ENCODE data around the gene FAF1. TPM values are rescaled to one million over a fixed set of nuclear protein-coding genes. Genes with fewer than 3 reads are reported as not detected.

The FAF1 gene
- total and polyA plus RNA-seq, 9 of the 15 experiments (the other 6 are each of a cell fraction or from before 2014, with no cell fraction given) = 48.7 to 225 (median 118) TPM

- H3K27ac ChIP-seq (ENCODE audit: extremely low read depth, low read depth, low read length) = no peak overlapping the region
- no peaks in the 10 kb centered on the region for H3K36me3 ChIP-seq (ENCODE audit: control insufficient read depth, insufficient read depth, low read length)
- no peaks in the 10 kb centered on the region; the same call in 1 of the 2 replicates for H3K9me3 ChIP-seq (replicated peaks; ENCODE audit: control insufficient read depth, insufficient read depth, low read depth, low read length)
- intact Hi-C loops (cut with micrococcal nuclease) = no loop called here
- in situ Hi-C loops (cut with MboI) = no loop called here
- TF ChIP-seq E2F4 (CRISPR knock-in tag; IDR thresholded peaks at IDR 0.05; ENCODE audit: low read depth) = no peak
- TF ChIP-seq AFF4 (CRISPR knock-in tag; IDR thresholded peaks at IDR 0.05) = no peak
- TF ChIP-seq HNRNPUL1 (IDR thresholded peaks at IDR 0.05; ENCODE audit: low read length) = no peak
- TF ChIP-seq HOMEZ (CRISPR knock-in tag; IDR thresholded peaks at IDR 0.05) = no peak
- no peaks in the 10 kb centered on the region for H3K27me3 ChIP-seq (ENCODE audit: control insufficient read depth in 2 of 2, insufficient read depth in 2 of 2, low read length in 2 of 2)
- H3K9me1 ChIP-seq (ENCODE audit: control insufficient read depth, insufficient read depth, low read length) = no peaks in the 10 kb centered on the region
- BruUV-seq (replicated peaks) = no TSS peak
- no peaks in the 10 kb centered on the region for H3K79me2 ChIP-seq (ENCODE audit: control insufficient read depth, insufficient read depth, low read length)
- no peak overlapping the region for H3K4me2 ChIP-seq (ENCODE audit: insufficient read depth, low read length)
- H4K20me1 ChIP-seq (replicated peaks; ENCODE audit: control insufficient read depth, insufficient read depth, low read length) = no peaks in the 10 kb centered on the region
- no peak overlapping the region for H3K4me3 ChIP-seq
- CTCF ChIA-PET (ENCODE audit: low intra/inter-chr PET ratio) = no interaction called here
- 44% methylated on average over 1 of the region's 1 CpG for WGBS (ENCODE audit: insufficient coverage, low coverage, missing lambda C conversion rate)
- FAIRE-seq (no peak), ATAC-seq (no peak), DNase-seq (ENCODE audit: extremely low read depth in 1 of 4, low spot score in 3 of 4) (no peak)
- no peaks in the 10 kb centered on the region for H3K4me1 ChIP-seq (replicated peaks in 1 of 2; ENCODE audit: control insufficient read depth in 2 of 2, insufficient read depth in 2 of 2, low read length in 2 of 2)
- H2AFZ ChIP-seq (ENCODE audit: low read depth, low read length) = no peak overlapping the region
- H3K9ac ChIP-seq (ENCODE audit: insufficient read depth in 1 of 2, low read depth in 2 of 2, low read length in 2 of 2) = no peak overlapping the region
- POLR2A ChIA-PET = interaction anchor here (1.0 to 1.2 kb wide), 2 partner anchors 13 to 18 kb away, joined by 3 to 4 read pairs; no protein-coding TSS in a partner anchor
Observed at GRCh38 chr1:50995651-50996050, 35.6 kb upstream of the FAF1 start.

All from K562 (cell line).